HCT116 (cell line): ENCODE measurements around the gene SLC7A5. TPM values are rescaled to one million over a fixed set of nuclear protein-coding genes. Genes with fewer than 3 reads are reported as not detected.

Experiments
- ATAC-seq: fragments of 200-7000 bp; cut with Tn5 transposase; 2 replicates; pipeline ENCODE4 v1.9.1; 2020; ENCODE audit warnings: mild to moderate bottlenecking, moderate library complexity
- BruUV-seq: library from RNA; stranded (reverse); fragments of 400-500 nt; replicated peaks from 2 replicates; lab custom pipeline; 2021; lab: Mats Ljungman, UMichigan
- CTCF ChIA-PET: fragments of 300-600 bp; sonication (Branson Sonifier 250); formaldehyde crosslinking; loops from one replicate; lab custom pipeline; 2021; ENCODE audit warnings: antibody characterized with exemption; lab: Charles Lee
- POLR2A ChIA-PET: fragments of 300-600, 350-600 bp; sonication (Branson Sonifier 250); formaldehyde crosslinking; loops from one replicate; lab custom pipeline; 2021; ENCODE audit warnings: antibody characterized with exemption; lab: Charles Lee
- RAD21 ChIA-PET, 2 experiments: fragments of 300-600 bp; sonication (Branson Sonifier 250); formaldehyde crosslinking; loops; one replicate each; lab custom pipeline; 2023; ENCODE audit warnings: low total read pairs in 2 of 2; ENCODE audit not compliant: uncharacterized antibody in 2 of 2, unreplicated experiment in 2 of 2, low non-redundant PET in 1 of 2; lab: Charles Lee
- DNase-seq: peaks from one replicate; pipeline ENCODE4 v3.0.0-alpha.2; 2010; ENCODE audit warnings: low read depth, low spot score
- H2AFZ ChIP-seq: fragments of 200-600 bp; shearing (Covaris generic), sonication (generic); 2 replicates; pipeline ENCODE4 v1.6.1; 2017; ENCODE audit warnings: low read depth, mixed run types, mixed read lengths, antibody characterized with exemption, low read length; ENCODE audit not compliant: poor library complexity, severe bottlenecking
- H3K27ac ChIP-seq: 2 replicates; pipeline ENCODE4 v1.5.1; 2012; ENCODE audit warnings: low read depth, low read length
- H3K27me3 ChIP-seq: fragments of 200-600 bp; sonication (generic); 2 replicates; pipeline ENCODE4 v1.6.1; 2016; ENCODE audit warnings: mixed run types, low read length, mixed read lengths; ENCODE audit not compliant: insufficient read depth
- H3K36me3 ChIP-seq, 2 experiments: fragments of 200-500 bp in 1 of 2; fragments of 200-600 bp in 1 of 2; sonication (Bioruptor generic) in 1 of 2; sonication (generic) in 1 of 2; 2 replicates each; pipeline versions ENCODE4 v1.5.1 to v1.6.1; 2014 to 2016; ENCODE audit warnings: low read length in 2 of 2, inconsistent platforms in 1 of 2, mixed read lengths in 1 of 2, mixed run types in 1 of 2; ENCODE audit not compliant: insufficient read depth in 2 of 2, control insufficient read depth in 1 of 2
- H3K4me1 ChIP-seq, 2 experiments: fragments of 200-600 bp in 1 of 2; sonication (generic) in 1 of 2; 2 replicates each; pipeline versions ENCODE4 v1.5.1 to v1.6.1; 2012 to 2017; ENCODE audit warnings: low read length in 2 of 2, inconsistent platforms in 1 of 2, mild to moderate bottlenecking in 1 of 2, mixed read lengths in 1 of 2, mixed run types in 1 of 2, moderate library complexity in 1 of 2; ENCODE audit not compliant: insufficient read depth in 2 of 2, control insufficient read depth in 1 of 2
- H3K4me2 ChIP-seq: fragments of 200-600 bp; sonication (generic); 2 replicates; pipeline ENCODE4 v1.6.1; 2017; ENCODE audit warnings: mixed run types, low read length, mixed read lengths
- H3K4me3 ChIP-seq, 2 experiments: fragments of 200-600 bp in 1 of 2; sonication (generic) in 1 of 2; replicated peaks in 1 of 2; 2 replicates each; pipeline ENCODE4 v1.5.1; 2011 to 2016; ENCODE audit warnings: low read length in 2 of 2, control low read depth in 1 of 2, low read depth in 1 of 2, mild to moderate bottlenecking in 1 of 2, mixed read lengths in 1 of 2, mixed run types in 1 of 2
- H3K79me2 ChIP-seq: fragments of 200-600 bp; sonication (generic); 2 replicates; pipeline ENCODE4 v1.6.1; 2017; ENCODE audit warnings: mild to moderate bottlenecking, mixed run types, low read length, moderate library complexity, mixed read lengths; ENCODE audit not compliant: insufficient read depth
- H3K9ac ChIP-seq: fragments of 200-600 bp; sonication (generic); 2 replicates; pipeline ENCODE4 v1.6.1; 2016; ENCODE audit warnings: low read length, mixed read lengths
- H3K9me2 ChIP-seq: fragments of 200-600 bp; sonication (generic), shearing (Covaris generic); 2 replicates; pipeline ENCODE4 v1.6.1; 2017; ENCODE audit warnings: mixed run types, mild to moderate bottlenecking, moderate library complexity; ENCODE audit not compliant: insufficient read depth
- H3K9me3 ChIP-seq, 2 experiments: fragments of 200-500 bp in 1 of 2; fragments of 200-600 bp in 1 of 2; sonication (Bioruptor generic) in 1 of 2; sonication (generic) in 1 of 2; 2 replicates each; pipeline ENCODE4 v1.6.1; 2014 to 2017; ENCODE audit warnings: low read length in 2 of 2, mixed read lengths in 2 of 2, inconsistent platforms in 1 of 2, low read depth in 1 of 2, mild to moderate bottlenecking in 1 of 2, mixed run types in 1 of 2, moderate library complexity in 1 of 2; ENCODE audit not compliant: control insufficient read depth in 1 of 2, insufficient read depth in 1 of 2
- H4K20me1 ChIP-seq: fragments of 200-600 bp; sonication (generic), shearing (Covaris generic); 2 replicates; pipeline ENCODE4 v1.6.1; 2017; ENCODE audit warnings: mixed run types, mild to moderate bottlenecking, moderate library complexity; ENCODE audit not compliant: insufficient read depth
- CEBPB ChIP-seq: IDR thresholded peaks from 2 replicates; pipeline ENCODE4 v1.6.1; 2012; ENCODE audit warnings: low read depth
- CTCF ChIP-seq, 3 experiments: fragments of 200-600 bp in 1 of 3; sonication (generic) in 1 of 3; IDR thresholded peaks in 2 of 3; conservative IDR thresholded peaks in 1 of 3; 2 replicates each; pipeline ENCODE4 v1.5.1; 2012 to 2017; ENCODE audit warnings: low read depth in 2 of 3, low read length in 2 of 3, antibody characterized with exemption in 1 of 3, borderline replicate concordance in 1 of 3, control low read depth in 1 of 3, mild to moderate bottlenecking in 1 of 3, mixed read lengths in 1 of 3, mixed run types in 1 of 3, moderate library complexity in 1 of 3; ENCODE audit not compliant: insufficient read depth in 1 of 3
- EGR1 ChIP-seq: IDR thresholded peaks from 2 replicates; pipeline ENCODE4 v1.6.1; 2012; ENCODE audit warnings: low read depth
- FOSL1 ChIP-seq: IDR thresholded peaks from 2 replicates; pipeline ENCODE4 v1.6.1; 2012; ENCODE audit warnings: low read depth
- JUND ChIP-seq: IDR thresholded peaks from 2 replicates; pipeline ENCODE4 v1.6.1; 2012
- MAX ChIP-seq: IDR thresholded peaks from 2 replicates; pipeline ENCODE4 v1.6.1; 2012
- POLR2A ChIP-seq: IDR thresholded peaks from 2 replicates; pipeline ENCODE4 v1.7.0; 2011; ENCODE audit warnings: borderline replicate concordance; ENCODE audit not compliant: insufficient read depth, insufficient read length; ENCODE audit errors: extremely low read depth
- POLR2AphosphoS5 ChIP-seq: IDR thresholded peaks from 2 replicates; pipeline ENCODE4 v1.6.1; 2011; ENCODE audit warnings: mild to moderate bottlenecking, low read depth, low read length, moderate library complexity
- REST ChIP-seq: IDR thresholded peaks from 2 replicates; pipeline ENCODE4 v1.6.1; 2012; ENCODE audit warnings: low read depth
- SP1 ChIP-seq: IDR thresholded peaks from 2 replicates; pipeline ENCODE4 v1.6.1; 2012; ENCODE audit warnings: low read depth
- SRF ChIP-seq: IDR thresholded peaks from 2 replicates; pipeline ENCODE4 v1.6.1; 2012; ENCODE audit warnings: low read depth
- TCF7L2 ChIP-seq: IDR thresholded peaks from 2 replicates; pipeline ENCODE4 v1.7.0; 2011; ENCODE audit warnings: borderline replicate concordance, inconsistent platforms; ENCODE audit not compliant: insufficient read depth, insufficient read length; ENCODE audit errors: extremely low read depth
- ZFX ChIP-seq: fragments of 450-650 bp; IDR thresholded peaks from 2 replicates; pipeline ENCODE4 v1.6.1; 2017
- intact Hi-C: fragments of 100-400 bp; cut with micrococcal nuclease; formaldehyde crosslinking; loops from 2 replicates; pipeline ENCODE4 v1.10.0; 2022
- total RNA-seq: library from RNA; stranded (reverse); gene quantifications from one replicate; pipeline ENCODE4 v1.2.1, GENCODE V29; 2021; ENCODE audit not compliant: unreplicated experiment

SLC7A5 gene
- total RNA-seq, 1 experiment from 2014 or later, result 482 TPM

- Histone ChIP-seq H3K79me2 (no peaks in the 10 kb centered on the region), H2AFZ (no peak overlapping the region), H3K36me3 (no peaks in the 10 kb centered on the region), H3K27me3 (no peaks in the 10 kb centered on the region), H3K4me1 (no peaks in the 10 kb centered on the region), H3K4me3 (no peak overlapping the region), H3K9me3 (no peaks in the 10 kb centered on the region), H3K9ac (no peak overlapping the region), H3K4me2 (no peak overlapping the region), H3K27ac (no peak overlapping the region), H3K9me2 (no peaks in the 10 kb centered on the region), H4K20me1 (no peaks in the 10 kb centered on the region)
- RAD21 ChIA-PET, result no interaction called here
- ATAC-seq, result no peak
- no peak for TF ChIP-seq CEBPB
- TF ChIP-seq ZFX, result no peak; the same call in 1 of the 2 replicates
- TF ChIP-seq SP1, result no peak
- TF ChIP-seq MAX, result no peak
- intact Hi-C loops, result no loop called here
- POLR2A ChIA-PET, result no interaction called here
- CTCF ChIA-PET, result no interaction called here
- BruUV-seq, result no TSS peak
- DNase-seq, result no peak
Observed at GRCh38 chr16:87800497-87800896, 68.8 kb downstream of the SLC7A5 start.

GRCh38 chr16:87795336-87795735, 74.0 kb downstream of the SLC7A5 start:
- ChIA-PET CTCF (no interaction called here), POLR2A (interaction anchor here (1.0 to 1.3 kb wide), 2 partner anchors 11 to 73 kb away, joined by 3 to 5 read pairs; partner anchors contain the start of gene SLC7A5)

More at GRCh38 chr16:87795336-87795735, 74.0 kb downstream of the SLC7A5 start:
- Histone ChIP-seq H2AFZ (no peak overlapping the region), H3K9me3 (no peaks in the 10 kb centered on the region), H3K9ac (no peak overlapping the region), H4K20me1 (no peaks in the 10 kb centered on the region), H3K4me3 (no peak overlapping the region), H3K4me1 (peaks cover under 1 to 6% of the 10 kb centered on the region in 2 experiments; a peak in 2 of 4 replicates)
- no peak for ATAC-seq
- BruUV-seq, result no TSS peak
- TF ChIP-seq POLR2A (no peak), JUND (no peak), ZFX (no peak), REST (no peak), MAX (no peak), EGR1 (no peak), POLR2AphosphoS5 (no peak), FOSL1 (no peak), TCF7L2 (no peak), CTCF (IDR thresholded peaks at IDR 0.05 in 2 of 3, conservative IDR thresholded peaks at IDR 0.05 in 1 of 3; ENCODE audit: borderline replicate concordance in 1 of 3, insufficient read depth in 1 of 3, low read depth in 2 of 3, low read length in 2 of 3) (no peak), SP1 (no peak), SRF (no peak)
- TF ChIP-seq, all 23 proteins: peak for 0
- Histone ChIP-seq H3K27ac (no peak overlapping the region), H3K36me3 (no peaks in the 10 kb centered on the region), H3K4me2 (no peak overlapping the region), H3K27me3 (no peaks in the 10 kb centered on the region), H3K9me2 (no peaks in the 10 kb centered on the region), H3K79me2 (no peaks in the 10 kb centered on the region)
- intact Hi-C loops, result no loop called here
- DNase-seq, result no peak
- RAD21 ChIA-PET, result no interaction called here
